ENCODE data around the gene INHBA. TPM values are rescaled to one million over a fixed set of nuclear protein-coding genes. Genes with fewer than 3 reads are reported as not detected.

Gene INHBA
- total RNA-seq, 1 donor from 2014 or later: 0.08 TPM

DNA sequence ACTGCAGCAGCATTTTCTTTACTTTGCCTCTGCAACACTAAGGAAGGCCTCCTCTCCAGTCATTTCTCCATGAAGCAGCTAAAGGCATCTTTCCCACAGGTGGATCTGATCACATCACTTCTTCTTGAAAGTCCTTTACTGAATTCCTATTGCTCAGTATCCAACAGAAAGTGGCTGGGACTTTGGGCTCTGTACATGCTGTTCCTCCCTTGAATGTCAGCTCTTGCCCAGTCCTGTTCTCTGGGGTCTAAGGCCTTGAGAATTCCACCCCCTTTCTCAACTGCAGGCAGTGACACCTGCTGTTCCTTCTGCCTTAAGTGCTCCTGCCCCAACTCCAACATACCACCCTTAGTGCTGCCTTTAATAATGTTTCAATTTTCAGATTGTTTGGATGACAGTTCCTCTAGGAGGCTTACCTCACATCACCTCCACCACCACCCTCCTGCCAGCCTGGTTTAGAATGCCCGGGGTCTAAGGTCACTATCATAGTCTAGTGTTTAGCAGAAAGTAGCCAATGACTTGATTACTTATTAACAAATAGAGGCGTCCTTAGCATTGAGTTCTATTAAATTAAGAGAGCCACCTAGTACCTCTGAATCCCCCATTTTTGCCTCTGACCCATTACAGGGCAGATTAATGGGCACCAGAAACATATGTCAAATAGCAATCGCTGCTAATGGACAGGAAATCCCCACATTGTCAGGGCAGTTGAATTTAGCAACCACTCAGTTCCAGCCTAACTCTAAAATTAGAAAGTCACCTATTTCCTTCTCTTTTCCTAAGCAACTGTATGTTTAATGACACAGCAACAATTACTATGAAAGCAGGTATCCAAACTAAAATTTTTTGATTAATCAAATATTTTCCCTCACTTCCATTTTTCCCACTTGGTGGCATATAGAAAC, 11.4 kb downstream of the INHBA start:
- Mint-ChIP-seq H3K27me3 (ENCODE audit: unreplicated experiment) (no peaks in the 10 kb centered on the region), H3K36me3 (ENCODE audit: low read depth, unreplicated experiment) (no peaks in the 10 kb centered on the region), H3K4me3 (ENCODE audit: unreplicated experiment) (no peak overlapping the region), H3K9me3 (ENCODE audit: unreplicated experiment) (no peaks in the 10 kb centered on the region), H3K4me1 (ENCODE audit: unreplicated experiment) (peaks cover 10% of the 10 kb centered on the region), H3K27ac (ENCODE audit: unreplicated experiment) (no peak overlapping the region)
- no peak for DNase-seq (ENCODE audit: low spot score)
- TF ChIP-seq CTCF (IDR thresholded peaks at IDR 0.05; ENCODE audit: unreplicated experiment): no peak

DNA sequence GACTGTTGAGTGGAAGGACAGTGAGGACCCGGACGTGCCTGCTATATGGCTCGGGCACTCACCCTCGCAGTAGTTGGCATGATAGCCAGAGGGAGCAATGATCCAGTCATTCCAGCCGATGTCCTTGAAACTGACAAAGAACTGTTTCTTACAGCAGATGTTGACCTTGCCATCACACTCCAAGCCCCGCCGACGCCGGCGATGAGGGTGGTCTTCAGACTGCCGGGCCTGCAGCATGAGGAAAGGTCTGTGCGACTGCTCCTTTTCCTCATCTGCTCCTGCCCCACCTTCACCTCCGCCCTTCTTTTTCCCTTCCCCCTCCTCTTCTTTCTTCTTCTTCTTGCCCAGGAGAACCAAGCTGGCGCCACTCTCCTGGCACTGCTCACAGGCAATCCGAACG, 13.1 kb downstream of the INHBA start:
- DNase-seq (ENCODE audit: low spot score): no peak
- Mint-ChIP-seq H3K9me3 (ENCODE audit: unreplicated experiment) (no peaks in the 10 kb centered on the region), H3K27me3 (ENCODE audit: unreplicated experiment) (no peaks in the 10 kb centered on the region), H3K27ac (ENCODE audit: unreplicated experiment) (no peak overlapping the region), H3K4me1 (ENCODE audit: unreplicated experiment) (peaks cover 8% of the 10 kb centered on the region), H3K4me3 (ENCODE audit: unreplicated experiment) (no peak overlapping the region), H3K36me3 (ENCODE audit: low read depth, unreplicated experiment) (no peaks in the 10 kb centered on the region)
- TF ChIP-seq CTCF (IDR thresholded peaks at IDR 0.05; ENCODE audit: unreplicated experiment): no peak

DNA sequence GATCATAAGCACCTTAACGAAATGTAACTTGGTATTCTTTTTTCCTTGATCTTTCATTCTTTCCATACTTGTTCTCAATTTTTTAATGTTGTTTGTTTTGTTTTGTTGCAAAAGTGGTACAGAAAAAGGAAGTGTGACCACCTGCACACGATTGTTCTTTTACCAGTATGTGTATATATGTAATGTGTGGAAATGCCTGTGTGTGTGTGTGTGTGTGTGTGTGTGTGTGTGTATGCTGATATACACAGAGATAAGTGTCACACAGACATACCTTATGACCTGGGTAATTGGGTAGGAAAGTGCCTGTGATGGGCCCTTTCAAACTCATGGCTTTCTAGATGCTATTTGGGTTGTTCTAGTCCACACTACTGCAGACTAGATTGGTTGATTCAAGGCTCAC, 14.0 kb downstream of the INHBA start:
- TF ChIP-seq CTCF (IDR thresholded peaks at IDR 0.05; ENCODE audit: unreplicated experiment): no peak
- Mint-ChIP-seq H3K27ac (ENCODE audit: unreplicated experiment) (no peak overlapping the region), H3K4me1 (ENCODE audit: unreplicated experiment) (peaks cover 10% of the 10 kb centered on the region), H3K9me3 (ENCODE audit: unreplicated experiment) (no peaks in the 10 kb centered on the region), H3K4me3 (ENCODE audit: unreplicated experiment) (no peak overlapping the region), H3K36me3 (ENCODE audit: low read depth, unreplicated experiment) (no peaks in the 10 kb centered on the region), H3K27me3 (ENCODE audit: unreplicated experiment) (no peaks in the 10 kb centered on the region)
- no peak for DNase-seq (ENCODE audit: low spot score)

DNA sequence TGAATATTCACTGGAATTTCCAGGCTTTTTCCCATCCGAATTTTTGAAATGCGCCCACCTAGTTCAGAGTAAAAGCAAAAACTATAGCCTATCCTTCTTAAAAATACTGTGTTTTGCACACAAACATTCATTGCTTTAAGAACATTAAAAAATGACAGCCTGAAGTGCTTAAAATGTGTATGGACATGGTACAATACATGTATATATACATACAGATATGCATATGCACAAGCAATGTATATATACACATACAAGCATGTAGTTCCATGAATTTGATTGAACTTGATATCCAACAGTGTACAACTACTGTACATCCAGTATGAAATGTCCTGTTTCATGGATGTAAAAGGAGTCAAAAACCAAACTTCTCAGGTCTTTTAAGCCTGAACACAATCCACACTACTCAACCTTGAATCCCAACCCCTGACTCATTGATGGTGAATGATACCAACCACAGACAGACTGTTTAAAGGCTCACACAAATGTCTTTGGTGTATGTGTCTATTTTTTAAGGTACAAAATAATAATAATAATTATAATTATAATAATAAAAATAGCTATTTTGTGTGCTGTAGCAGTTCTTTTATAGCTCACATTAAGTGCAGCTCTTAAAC, 14.8 kb downstream of the INHBA start:
- TF ChIP-seq CTCF (IDR thresholded peaks at IDR 0.05; ENCODE audit: unreplicated experiment): no peak
- no peaks in the 10 kb centered on the region for H3K27me3 Mint-ChIP-seq (ENCODE audit: unreplicated experiment)
- no peaks in the 10 kb centered on the region for H3K36me3 Mint-ChIP-seq (ENCODE audit: low read depth, unreplicated experiment)
- peaks cover 10% of the 10 kb centered on the region for H3K4me1 Mint-ChIP-seq (ENCODE audit: unreplicated experiment)
- no peak for DNase-seq (ENCODE audit: low spot score)
- H3K9me3 Mint-ChIP-seq (ENCODE audit: unreplicated experiment): no peaks in the 10 kb centered on the region
- H3K27ac Mint-ChIP-seq (ENCODE audit: unreplicated experiment): no peak overlapping the region
- H3K4me3 Mint-ChIP-seq (ENCODE audit: unreplicated experiment): no peak overlapping the region

- H3K4me3 Mint-ChIP-seq (ENCODE audit: unreplicated experiment): no peak overlapping the region
Observed at GRCh38 chr7:41685684-41686083, 17.2 kb downstream of the INHBA start.

More at GRCh38 chr7:41685684-41686083, 17.2 kb downstream of the INHBA start:
- Mint-ChIP-seq H3K4me1 (ENCODE audit: unreplicated experiment) (peaks cover 6% of the 10 kb centered on the region), H3K27ac (ENCODE audit: unreplicated experiment) (no peak overlapping the region), H3K27me3 (ENCODE audit: unreplicated experiment) (no peaks in the 10 kb centered on the region), H3K9me3 (ENCODE audit: unreplicated experiment) (no peaks in the 10 kb centered on the region), H3K36me3 (ENCODE audit: low read depth, unreplicated experiment) (no peaks in the 10 kb centered on the region)
- no peak for DNase-seq (ENCODE audit: low spot score)
- TF ChIP-seq CTCF (IDR thresholded peaks at IDR 0.05; ENCODE audit: unreplicated experiment): no peak

Data from endothelial cell (in vitro differentiated cells).